Measurements from ENCODE around the gene DPEP1. TPM values are rescaled to one million over a fixed set of nuclear protein-coding genes. Genes with fewer than 3 reads are reported as not detected.

DPEP1 gene
- total RNA-seq, 6 donors from 2014 or later: 1.2 to 2.7 (median 1.5) TPM; not detected in 3

DNA sequence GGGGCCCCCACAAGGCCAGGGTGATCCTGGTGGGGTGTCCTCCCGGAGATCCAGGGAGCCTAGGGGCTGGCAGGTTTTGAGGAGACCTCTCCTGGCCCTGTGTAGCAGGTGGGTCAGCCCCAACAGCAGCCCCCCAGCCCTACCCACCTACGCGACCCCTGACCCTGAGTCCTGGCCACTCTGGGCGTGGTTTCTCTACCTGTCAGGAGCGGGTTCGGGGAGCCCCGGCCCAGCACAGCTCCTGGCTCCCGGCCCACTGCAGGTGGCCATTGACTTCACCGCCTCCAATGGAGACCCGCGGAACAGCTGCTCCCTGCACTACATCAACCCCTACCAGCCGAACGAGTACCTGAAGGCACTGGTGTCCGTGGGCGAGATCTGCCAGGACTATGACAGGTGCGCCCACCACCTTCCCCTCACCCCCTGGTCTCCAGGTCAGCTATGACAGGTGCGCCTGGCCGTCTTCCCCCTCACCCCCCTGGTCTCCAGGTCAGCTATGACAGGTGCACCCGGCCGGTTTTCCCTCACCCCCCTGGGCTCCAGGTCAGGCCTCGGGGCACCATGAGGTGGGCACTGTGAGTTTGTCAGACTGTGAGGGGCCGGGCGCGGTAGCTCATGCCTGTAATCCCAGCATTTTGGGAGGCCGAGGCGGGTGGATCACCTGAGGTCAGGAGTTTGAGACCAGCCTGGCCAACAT lies 24.9 kb upstream of the DPEP1 start:
- ATAC-seq (ENCODE audit: low FRiP score in 2 of 2) (no peak), DNase-seq (peak in 1 of 2 donors; percentile 68)
- 92 to 94% methylated on average over 6 to 22 of the region's 26 CpGs for WGBS, 2 donors
- TF ChIP-seq EP300 (IDR thresholded peaks at IDR 0.05) (no peak), POLR2AphosphoS5 (IDR thresholded peaks at IDR 0.05) (no peak)
- H3K36me3 ChIP-seq: no peaks in the 10 kb centered on the region
- H3K4me1 ChIP-seq: peaks cover 0 to 9% (median 3%) of the 10 kb centered on the region in 4 donors
- H3K27me3 ChIP-seq: no peaks in the 10 kb centered on the region
- no peak overlapping the region for H3K27ac ChIP-seq
- H3K4me3 ChIP-seq: no peak overlapping the region
- no peaks in the 10 kb centered on the region for H3K9me3 ChIP-seq

DNA sequence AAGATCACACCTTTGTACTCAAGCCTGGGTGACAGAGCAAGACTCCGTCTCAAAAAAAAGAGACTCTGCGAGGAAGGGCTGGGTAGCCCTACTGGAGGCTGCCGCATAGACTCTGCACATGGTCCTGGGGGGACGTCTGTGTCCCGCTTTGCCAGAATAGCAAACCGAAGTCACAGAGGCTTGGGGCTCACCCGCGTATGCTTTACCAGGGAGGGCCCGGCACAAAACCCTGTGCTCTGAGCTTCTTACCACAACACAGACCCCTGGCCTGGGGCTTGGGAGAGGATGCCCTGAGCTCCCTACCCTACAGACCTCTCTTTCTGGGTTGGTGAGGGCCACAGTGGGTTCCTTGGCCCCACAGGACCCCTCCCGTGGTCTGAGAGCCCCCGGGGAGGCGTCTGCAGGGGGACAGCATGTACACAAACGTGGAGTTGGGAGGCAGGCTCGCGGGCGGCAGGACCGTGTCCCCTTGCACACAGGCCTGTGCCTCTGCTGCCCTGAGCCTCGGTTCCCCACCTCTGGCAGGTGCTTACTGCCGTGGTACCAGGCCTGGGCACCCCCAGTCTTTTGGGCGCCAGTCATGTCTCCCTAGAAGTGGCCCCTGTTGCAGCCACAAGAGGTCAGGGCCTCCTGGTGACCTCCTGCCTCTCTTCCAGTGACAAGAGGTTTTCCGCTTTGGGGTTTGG lies 24.1 kb upstream of the DPEP1 start:
- WGBS, 2 donors: 91 to 95% methylated on average over 18 to 21 of the region's 21 CpGs
- no peak for TF ChIP-seq EP300 (IDR thresholded peaks at IDR 0.05)
- no peak for TF ChIP-seq POLR2AphosphoS5 (IDR thresholded peaks at IDR 0.05)
- TF ChIP-seq POLR2A (IDR thresholded peaks at IDR 0.05): no peak
- TF ChIP-seq, protein P1, sequence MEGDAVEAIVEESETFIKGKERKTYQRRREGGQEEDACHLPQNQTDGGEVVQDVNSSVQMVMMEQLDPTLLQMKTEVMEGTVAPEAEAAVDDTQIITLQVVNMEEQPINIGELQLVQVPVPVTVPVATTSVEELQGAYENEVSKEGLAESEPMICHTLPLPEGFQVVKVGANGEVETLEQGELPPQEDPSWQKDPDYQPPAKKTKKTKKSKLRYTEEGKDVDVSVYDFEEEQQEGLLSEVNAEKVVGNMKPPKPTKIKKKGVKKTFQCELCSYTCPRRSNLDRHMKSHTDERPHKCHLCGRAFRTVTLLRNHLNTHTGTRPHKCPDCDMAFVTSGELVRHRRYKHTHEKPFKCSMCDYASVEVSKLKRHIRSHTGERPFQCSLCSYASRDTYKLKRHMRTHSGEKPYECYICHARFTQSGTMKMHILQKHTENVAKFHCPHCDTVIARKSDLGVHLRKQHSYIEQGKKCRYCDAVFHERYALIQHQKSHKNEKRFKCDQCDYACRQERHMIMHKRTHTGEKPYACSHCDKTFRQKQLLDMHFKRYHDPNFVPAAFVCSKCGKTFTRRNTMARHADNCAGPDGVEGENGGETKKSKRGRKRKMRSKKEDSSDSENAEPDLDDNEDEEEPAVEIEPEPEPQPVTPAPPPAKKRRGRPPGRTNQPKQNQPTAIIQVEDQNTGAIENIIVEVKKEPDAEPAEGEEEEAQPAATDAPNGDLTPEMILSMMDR (IDR thresholded peaks at IDR 0.05): no peak
- no peaks in the 10 kb centered on the region for H3K9me3 ChIP-seq

DNA sequence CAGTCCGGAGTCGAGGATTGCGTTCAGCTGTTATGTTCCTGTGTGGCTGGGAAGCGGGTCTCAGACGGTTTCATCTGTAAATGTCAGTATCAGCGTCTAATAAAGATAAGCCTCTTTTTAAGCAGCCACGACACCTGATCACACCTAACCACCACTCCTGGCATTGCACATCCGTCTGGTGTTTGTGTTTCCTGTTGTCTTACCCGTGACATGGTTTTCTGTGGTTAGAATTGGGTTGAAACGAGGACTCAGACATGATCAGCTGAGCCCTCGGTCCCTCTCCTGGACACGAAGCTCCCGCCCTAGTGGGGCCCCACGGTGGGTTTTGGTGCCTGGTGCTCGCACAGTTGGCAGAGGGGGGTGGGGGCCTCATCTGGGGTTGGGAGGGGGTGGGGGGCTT lies 19.6 kb upstream of the DPEP1 start:
- no peaks in the 10 kb centered on the region for H3K36me3 ChIP-seq
- no peak for TF ChIP-seq POLR2A (IDR thresholded peaks at IDR 0.05)
- ATAC-seq (ENCODE audit: low FRiP score in 2 of 2): no peak
- no peaks in the 10 kb centered on the region for H3K27me3 ChIP-seq
- no peaks in the 10 kb centered on the region for H3K4me1 ChIP-seq
- no peak overlapping the region for H3K27ac ChIP-seq
- DNase-seq: no peak
- 72 to 84% methylated on average over 13 to 15 of the region's 15 CpGs for WGBS, 2 donors
- H3K9me3 ChIP-seq: no peaks in the 10 kb centered on the region
- no peak overlapping the region for H3K4me3 ChIP-seq

More for the DNA sequence above, 24.1 kb upstream of the DPEP1 start:
- H3K27ac ChIP-seq: no peak overlapping the region
- peak in 1 of 2 donors; percentile 71 for DNase-seq
- ATAC-seq (ENCODE audit: low FRiP score in 2 of 2): peak in 1 of 2 donors; percentile 7
- H3K27me3 ChIP-seq: no peaks in the 10 kb centered on the region
- peaks cover 0 to 9% (median 3%) of the 10 kb centered on the region in 4 donors for H3K4me1 ChIP-seq
- H3K4me3 ChIP-seq: no peak overlapping the region
- H3K36me3 ChIP-seq: no peaks in the 10 kb centered on the region

DNA sequence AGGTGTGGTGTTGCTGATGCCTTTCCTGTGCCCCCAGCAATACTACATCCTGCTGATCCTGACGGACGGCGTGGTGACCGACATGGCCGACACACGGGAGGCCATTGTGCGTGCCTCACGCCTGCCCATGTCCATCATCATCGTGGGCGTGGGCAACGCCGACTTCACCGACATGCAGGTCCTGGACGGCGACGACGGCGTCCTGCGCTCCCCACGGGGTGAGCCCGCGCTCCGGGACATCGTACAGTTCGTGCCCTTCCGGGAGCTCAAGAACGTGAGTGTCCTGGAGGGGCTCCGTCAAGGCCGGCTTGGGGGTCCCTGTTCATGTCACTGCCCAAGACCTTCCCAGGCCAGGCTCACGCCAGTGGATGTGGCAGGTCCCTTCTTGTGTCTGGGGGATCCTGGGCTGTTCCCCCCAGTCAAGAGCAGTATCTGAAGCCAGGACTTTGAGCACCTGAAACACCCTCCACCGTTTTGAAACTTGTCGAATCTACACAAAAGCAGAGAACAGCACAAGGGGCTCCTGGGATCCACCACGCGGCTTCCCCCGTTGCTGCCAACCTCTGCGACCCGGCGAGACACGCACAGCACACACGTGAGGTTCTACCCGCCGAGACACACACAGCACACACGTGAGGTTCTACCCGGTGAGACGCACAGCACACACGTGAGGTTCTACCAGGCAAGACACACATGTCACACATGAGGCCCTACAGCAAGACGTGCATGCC lies 17.9 kb upstream of the DPEP1 start:
- Histone ChIP-seq H3K4me1 (no peaks in the 10 kb centered on the region), H3K27ac (no peak overlapping the region), H3K36me3 (no peaks in the 10 kb centered on the region), H3K9me3 (no peaks in the 10 kb centered on the region), H3K4me3 (no peak overlapping the region), H3K27me3 (no peaks in the 10 kb centered on the region)
- TF ChIP-seq, protein P1 (IDR thresholded peaks at IDR 0.05): no peak
- no peak for TF ChIP-seq EP300 (IDR thresholded peaks at IDR 0.05)
- TF ChIP-seq POLR2AphosphoS5 (IDR thresholded peaks at IDR 0.05): no peak
- no peak for TF ChIP-seq POLR2A (IDR thresholded peaks at IDR 0.05)
- no peak for ATAC-seq (ENCODE audit: low FRiP score in 2 of 2)
- peak in 1 of 2 donors; percentile 82 for DNase-seq
- WGBS, 2 donors: 95 to 97% methylated on average over 17 to 47 of the region's 47 CpGs

DNA sequence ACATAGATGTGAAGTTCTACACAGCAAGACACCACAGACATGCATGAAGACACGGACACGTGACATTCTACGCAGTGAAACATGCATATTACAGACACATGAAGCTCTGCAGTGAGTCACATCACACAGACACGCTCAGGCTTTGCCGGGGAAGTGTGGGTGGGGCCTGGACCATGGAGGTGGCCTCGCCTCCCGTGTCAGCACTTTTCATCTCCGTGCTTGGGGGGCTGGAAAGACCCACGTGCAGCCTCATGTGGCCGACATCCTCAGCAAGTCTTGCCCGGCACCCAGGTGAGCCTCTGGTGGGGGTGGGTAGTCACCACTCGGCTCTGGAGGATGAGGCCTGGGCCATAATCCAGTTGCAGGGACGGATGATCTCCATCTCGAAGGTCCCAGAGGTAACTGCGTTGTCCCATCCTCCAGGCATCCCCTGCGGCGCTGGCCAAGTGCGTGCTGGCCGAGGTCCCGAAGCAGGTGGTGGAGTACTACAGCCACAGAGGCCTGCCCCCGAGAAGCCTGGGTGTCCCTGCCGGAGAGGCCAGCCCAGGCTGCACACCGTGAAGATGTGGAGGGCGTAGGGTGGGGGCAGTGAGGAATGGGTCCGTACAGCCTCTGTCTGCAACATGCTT lies 17.3 kb upstream of the DPEP1 start:
- ATAC-seq (ENCODE audit: low FRiP score in 2 of 2) (peak; percentile 9 to 28), DNase-seq (peak in 1 of 2 donors; percentile 80)
- no peaks in the 10 kb centered on the region for H3K27me3 ChIP-seq
- no peaks in the 10 kb centered on the region for H3K36me3 ChIP-seq
- TF ChIP-seq, protein P1 (IDR thresholded peaks at IDR 0.05): no peak
- no peak for TF ChIP-seq POLR2A (IDR thresholded peaks at IDR 0.05)
- TF ChIP-seq EP300 (IDR thresholded peaks at IDR 0.05): no peak
- TF ChIP-seq POLR2AphosphoS5 (IDR thresholded peaks at IDR 0.05): no peak
- H3K9me3 ChIP-seq: no peaks in the 10 kb centered on the region
- no peak overlapping the region for H3K4me3 ChIP-seq
- H3K27ac ChIP-seq: no peak overlapping the region
- H3K4me1 ChIP-seq: no peaks in the 10 kb centered on the region
- WGBS, 2 donors: 89 to 91% methylated on average over 11 to 22 of the region's 25 CpGs

Data from upper lobe of left lung (tissue), 6 donors.